Vagina (tissue), 2 donors: ENCODE measurements around the gene UBR3. TPM values are rescaled to one million over a fixed set of nuclear protein-coding genes. Genes with fewer than 3 reads are reported as not detected.
"Not testable (repeated sequence)": the region's sequence is repeated elsewhere in the genome, so short reads cannot be mapped to it uniquely, and the experiment has no call there.

Source experiments
- DNase-seq, 2 donors: peaks; one replicate each; pipeline ENCODE4 v3.0.0-alpha.2; 2017; ENCODE audit errors: extremely low spot score in 2 of 2
- H3K27ac ChIP-seq: fragments of 200-600 bp; sonication (generic); one replicate; pipeline ENCODE4 v1.5.1; 2019
- H3K27me3 ChIP-seq: fragments of 200-600 bp; sonication (generic); one replicate; pipeline ENCODE4 v1.5.1; 2019
- H3K36me3 ChIP-seq, 2 donors: fragments of 200-600 bp; sonication (generic); one replicate each; pipeline ENCODE4 v1.5.1; 2017 to 2019
- H3K4me1 ChIP-seq: fragments of 200-600 bp; sonication (generic); one replicate; pipeline ENCODE4 v1.5.1; 2019
- H3K4me3 ChIP-seq, 2 donors: fragments of 200-600 bp; sonication (generic); 1 replicate in 1 of 2; 2 replicates in 1 of 2; pipeline ENCODE4 v1.5.1; 2016 to 2019
- H3K9me3 ChIP-seq: fragments of 200-600 bp; sonication (generic); one replicate; pipeline ENCODE4 v1.5.1; 2019
- CTCF ChIP-seq, 3 experiments: fragments of 450-650 bp in 2 of 3; fragments of 200-600 bp in 1 of 3; sonication (generic) in 1 of 3; IDR thresholded peaks; one replicate each; pipeline ENCODE4 v1.5.1; 2017 to 2019; ENCODE audit warnings: antibody characterized with exemption in 3 of 3, mild to moderate bottlenecking in 2 of 3, moderate library complexity in 2 of 3
- POLR2A ChIP-seq, 2 donors: fragments of 450-650 bp; IDR thresholded peaks; one replicate each; pipeline ENCODE4 v1.6.1; 2017; ENCODE audit warnings: antibody characterized with exemption in 2 of 2, mild to moderate bottlenecking in 2 of 2, moderate library complexity in 2 of 2
- POLR2AphosphoS5 ChIP-seq, 2 donors: sonication (generic); formaldehyde crosslinking; IDR thresholded peaks; one replicate each; pipeline ENCODE4 v1.9.0; 2017; ENCODE audit warnings: antibody characterized with exemption in 2 of 2, mild to moderate bottlenecking in 2 of 2, low read depth in 1 of 2; ENCODE audit not compliant: insufficient read depth in 1 of 2
- intact Hi-C: fragments of 100-400 bp; cut with DNase I; formaldehyde crosslinking; loops from one replicate; pipeline ENCODE4 v1.15.1; 2023
- total RNA-seq: library from RNA; depleted of rRNA; stranded (reverse); fragments of >200 nt; gene quantifications from one replicate; pipeline ENCODE4 v1.2.3, GENCODE V29; 2016

The UBR3 gene
- total RNA-seq, 1 donor from 2014 or later: 59.2 TPM

GRCh38 chr2:169862816-169863215, 35.6 kb downstream of the UBR3 start:
- no peaks in the 10 kb centered on the region for H3K27me3 ChIP-seq
- no peaks in the 10 kb centered on the region for H3K36me3 ChIP-seq
- intact Hi-C loops: no loop called here
- no peak overlapping the region for H3K4me3 ChIP-seq
- TF ChIP-seq CTCF (IDR thresholded peaks at IDR 0.05): no peak
- no peak for TF ChIP-seq POLR2AphosphoS5 (IDR thresholded peaks at IDR 0.05; ENCODE audit: insufficient read depth in 1 of 2, low read depth in 1 of 2)
- no peak for TF ChIP-seq POLR2A (IDR thresholded peaks at IDR 0.05)
- H3K27ac ChIP-seq: no peak overlapping the region
- H3K9me3 ChIP-seq: no peaks in the 10 kb centered on the region
- peaks cover 17% of the 10 kb centered on the region for H3K4me1 ChIP-seq
- DNase-seq: no peak

- TF ChIP-seq CTCF (IDR thresholded peaks at IDR 0.05) (no peak), POLR2AphosphoS5 (IDR thresholded peaks at IDR 0.05; ENCODE audit: insufficient read depth in 1 of 2, low read depth in 1 of 2) (no peak), POLR2A (IDR thresholded peaks at IDR 0.05) (no peak)
- Histone ChIP-seq H3K4me3 (no peak overlapping the region), H3K4me1 (peaks cover 17% of the 10 kb centered on the region), H3K27me3 (no peaks in the 10 kb centered on the region), H3K36me3 (no peaks in the 10 kb centered on the region), H3K9me3 (no peaks in the 10 kb centered on the region), H3K27ac (no peak overlapping the region)
- no peak for DNase-seq
- intact Hi-C loops: no loop called here
Observed at GRCh38 chr2:169865492-169865891, 38.2 kb downstream of the UBR3 start.

GRCh38 chr2:169866230-169866629, 39.0 kb downstream of the UBR3 start:
- H3K4me1 ChIP-seq: peaks cover 17% of the 10 kb centered on the region
- H3K9me3 ChIP-seq, DNase-seq, H3K36me3 ChIP-seq, H3K4me3 ChIP-seq, intact Hi-C loops, H3K27me3 ChIP-seq, H3K27ac ChIP-seq: not testable (repeated sequence)

DNA sequence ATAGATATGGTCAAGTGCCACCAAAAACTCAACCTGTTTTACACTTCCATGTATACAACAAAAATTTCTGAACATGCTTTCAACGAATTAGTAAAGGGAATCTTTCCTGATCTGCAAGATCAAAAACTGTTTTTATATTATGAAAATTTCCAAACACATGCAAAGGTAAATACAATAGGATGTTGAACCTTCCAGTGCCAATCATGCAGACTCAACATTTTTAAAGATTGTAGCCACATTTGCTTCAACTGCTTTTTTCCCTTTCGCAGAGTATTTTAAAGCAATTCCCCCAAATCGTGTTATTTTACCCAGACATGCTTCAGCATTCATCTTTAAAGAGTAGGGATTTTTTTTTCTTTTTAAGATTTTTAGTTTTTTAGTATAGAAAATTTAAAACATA, 40.3 kb downstream of the UBR3 start:
- no peak for DNase-seq
- H3K9me3 ChIP-seq: no peaks in the 10 kb centered on the region
- H3K27me3 ChIP-seq: no peaks in the 10 kb centered on the region
- no peak overlapping the region for H3K4me3 ChIP-seq
- no peak for TF ChIP-seq POLR2A (IDR thresholded peaks at IDR 0.05)
- TF ChIP-seq POLR2AphosphoS5 (IDR thresholded peaks at IDR 0.05; ENCODE audit: insufficient read depth in 1 of 2, low read depth in 1 of 2): no peak
- TF ChIP-seq CTCF (IDR thresholded peaks at IDR 0.05): no peak
- no peaks in the 10 kb centered on the region for H3K36me3 ChIP-seq
- intact Hi-C loops: no loop called here
- H3K4me1 ChIP-seq: peaks cover 16% of the 10 kb centered on the region
- no peak overlapping the region for H3K27ac ChIP-seq

DNA sequence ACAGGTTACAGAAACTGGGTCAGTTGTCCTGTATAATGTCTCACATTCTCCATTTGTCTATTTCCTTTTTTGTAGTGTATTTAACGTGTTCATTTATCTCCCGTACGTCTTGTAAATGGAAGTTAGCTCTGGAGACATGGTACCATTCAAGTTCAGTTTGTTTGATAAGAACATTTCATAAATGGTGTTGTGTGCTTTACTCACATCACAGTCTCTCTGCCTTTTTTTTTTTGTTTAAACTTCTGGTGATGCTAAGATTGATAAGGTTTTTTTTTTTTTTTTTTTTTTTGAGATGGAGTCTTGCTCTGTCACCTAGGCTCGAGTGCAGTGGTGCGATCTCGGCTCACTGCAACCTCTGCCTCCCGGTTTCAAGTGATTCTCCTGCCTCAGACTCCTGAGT, 41.7 kb downstream of the UBR3 start:
- Histone ChIP-seq H3K4me3 (no peak overlapping the region), H3K27me3 (no peaks in the 10 kb centered on the region), H3K4me1 (peaks cover 12% of the 10 kb centered on the region), H3K36me3 (no peaks in the 10 kb centered on the region), H3K9me3 (no peaks in the 10 kb centered on the region), H3K27ac (no peak overlapping the region)
- intact Hi-C loops: no loop called here
- no peak for DNase-seq
- TF ChIP-seq POLR2A (IDR thresholded peaks at IDR 0.05) (no peak), CTCF (IDR thresholded peaks at IDR 0.05) (no peak), POLR2AphosphoS5 (IDR thresholded peaks at IDR 0.05; ENCODE audit: insufficient read depth in 1 of 2, low read depth in 1 of 2) (no peak)

GRCh38 chr2:169871369-169871768, 44.1 kb downstream of the UBR3 start:
- H3K4me1 ChIP-seq, DNase-seq, intact Hi-C loops: not testable (repeated sequence)

More at GRCh38 chr2:169871369-169871768, 44.1 kb downstream of the UBR3 start:
- not testable (repeated sequence) for H3K27me3 ChIP-seq, H3K36me3 ChIP-seq, H3K9me3 ChIP-seq, H3K27ac ChIP-seq, H3K4me3 ChIP-seq
